Neural progenitor cell (in vitro differentiated cells): ENCODE measurements around the gene SPEF2. TPM values are rescaled to one million over a fixed set of nuclear protein-coding genes. Genes with fewer than 3 reads are reported as not detected.
"Not testable (repeated sequence)": the region's sequence is repeated elsewhere in the genome, so short reads cannot be mapped to it uniquely, and the experiment has no call there.

Experiments
- DNase-seq: peaks from one replicate; pipeline ENCODE4 v3.0.0-alpha.2; 2016; ENCODE audit warnings: low spot score
- H2AFZ ChIP-seq: fragments of 200-600 bp; sonication (generic); replicated peaks from 2 replicates; pipeline ENCODE4 v1.6.1; 2016; ENCODE audit warnings: antibody characterized with exemption
- H3F3A ChIP-seq: fragments of 200-600 bp; sonication (generic); 2 replicates; pipeline ENCODE4 v1.6.1; 2016; ENCODE audit warnings: antibody characterized with exemption, low read depth
- H3K27ac ChIP-seq: fragments of 200-600 bp; sonication (generic); 2 replicates; pipeline ENCODE4 v1.5.1; 2016; ENCODE audit warnings: mild to moderate bottlenecking
- H3K27me3 ChIP-seq: fragments of 200-600 bp; sonication (generic); 2 replicates; pipeline ENCODE4 v1.6.1; 2016; ENCODE audit warnings: mild to moderate bottlenecking, moderate library complexity
- H3K36me3 ChIP-seq: fragments of 200-600 bp; sonication (generic); 2 replicates; pipeline ENCODE4 v1.5.1; 2016
- H3K4me1 ChIP-seq: fragments of 200-600 bp; sonication (generic); 2 replicates; pipeline ENCODE4 v1.6.1; 2016; ENCODE audit warnings: mixed run types
- H3K4me2 ChIP-seq: fragments of 200-600 bp; sonication (generic); 2 replicates; pipeline ENCODE4 v1.6.1; 2016
- H3K4me3 ChIP-seq: fragments of 200-600 bp; sonication (generic); 2 replicates; pipeline ENCODE4 v1.5.1; 2016
- H3K79me2 ChIP-seq: fragments of 200-600 bp; sonication (generic); 2 replicates; pipeline ENCODE4 v1.6.1; 2016; ENCODE audit warnings: low read depth
- H3K9ac ChIP-seq: fragments of 200-600 bp; sonication (generic); 2 replicates; pipeline ENCODE4 v1.6.1; 2016
- H3K9me3 ChIP-seq: fragments of 200-600 bp; sonication (generic); 2 replicates; pipeline ENCODE4 v1.5.1; 2016; ENCODE audit warnings: low read depth
- H4K20me1 ChIP-seq: fragments of 200-600 bp; sonication (generic); 2 replicates; pipeline ENCODE4 v1.6.1; 2016; ENCODE audit warnings: low read depth
- H3K27ac Mint-ChIP-seq: 3 replicates; pipeline ENCODE4 v1.8.0; 2021; ENCODE audit warnings: mixed read lengths
- H3K27me3 Mint-ChIP-seq: 2 replicates; pipeline ENCODE4 v1.8.0; 2022; ENCODE audit warnings: low read depth, mild to moderate bottlenecking, inconsistent platforms, moderate library complexity, mixed read lengths; ENCODE audit not compliant: insufficient read depth
- H3K36me3 Mint-ChIP-seq: 3 replicates; pipeline ENCODE4 v1.8.0; 2021; ENCODE audit warnings: mixed read lengths
- H3K4me1 Mint-ChIP-seq: 3 replicates; pipeline ENCODE4 v1.8.0; 2021; ENCODE audit warnings: mixed read lengths
- H3K4me3 Mint-ChIP-seq: 3 replicates; pipeline ENCODE4 v1.8.0; 2021; ENCODE audit warnings: mild to moderate bottlenecking, moderate library complexity, mixed read lengths
- H3K9me3 Mint-ChIP-seq: 3 replicates; pipeline ENCODE4 v1.8.0; 2020; ENCODE audit warnings: mixed read lengths
- CTCF ChIP-seq: fragments of 200-600 bp; sonication (generic); IDR thresholded peaks from 2 replicates; pipeline ENCODE4 v1.5.1; 2017; ENCODE audit warnings: antibody characterized with exemption, mild to moderate bottlenecking
- EZH2 ChIP-seq: fragments of 200-600 bp; sonication (generic); IDR thresholded peaks from 2 replicates; pipeline ENCODE4 v1.6.1; 2017; ENCODE audit warnings: antibody characterized with exemption, mild to moderate bottlenecking, moderate library complexity
- EZH2phosphoT487 ChIP-seq: fragments of 200-600 bp; sonication (generic); IDR thresholded peaks from 2 replicates; pipeline ENCODE4 v1.6.1; 2017; ENCODE audit warnings: antibody characterized with exemption
- total RNA-seq: library from RNA; depleted of rRNA; stranded (reverse); fragments of >200 nt; gene quantifications from 2 replicates; pipeline ENCODE4 v1.2.3, GENCODE V29; 2015; ENCODE audit warnings: low replicate concordance

The SPEF2 gene
- total RNA-seq, 1 donor from 2014 or later = 5.8 TPM

GRCh38 chr5:35668319-35668718 is 50.7 kb downstream of the SPEF2 start:
- Histone ChIP-seq H3K4me2 (no peak overlapping the region), H3K9ac (no peak overlapping the region), H3K27me3 (no peaks in the 10 kb centered on the region), H3K27ac (no peak overlapping the region), H3K4me3 (no peak overlapping the region), H4K20me1 (no peaks in the 10 kb centered on the region), H3K4me1 (no peaks in the 10 kb centered on the region), H3K36me3 (no peaks in the 10 kb centered on the region), H3K9me3 (no peaks in the 10 kb centered on the region), H2AFZ (no peak overlapping the region), H3F3A (no peaks in the 10 kb centered on the region), H3K79me2 (no peaks in the 10 kb centered on the region)
- no peaks in the 10 kb centered on the region for H3K9me3 Mint-ChIP-seq
- no peak overlapping the region for H3K4me3 Mint-ChIP-seq
- no peak for TF ChIP-seq CTCF
- no peak for TF ChIP-seq EZH2
- no peak for TF ChIP-seq EZH2phosphoT487
- no peaks in the 10 kb centered on the region for H3K4me1 Mint-ChIP-seq
- no peak for DNase-seq
- H3K27me3 Mint-ChIP-seq = peaks cover 2% of the 10 kb centered on the region
- H3K36me3 Mint-ChIP-seq = no peaks in the 10 kb centered on the region
- H3K27ac Mint-ChIP-seq = no peak overlapping the region

- Mint-ChIP-seq H3K36me3 (no peaks in the 10 kb centered on the region), H3K4me1 (no peaks in the 10 kb centered on the region), H3K9me3 (no peaks in the 10 kb centered on the region), H3K27me3 (peaks cover 2% of the 10 kb centered on the region), H3K27ac (no peak overlapping the region), H3K4me3 (no peak overlapping the region)
- Histone ChIP-seq H2AFZ (no peak overlapping the region), H3K27me3 (no peaks in the 10 kb centered on the region), H3K36me3 (no peaks in the 10 kb centered on the region), H3K9me3 (no peaks in the 10 kb centered on the region), H3F3A (no peaks in the 10 kb centered on the region), H3K79me2 (no peaks in the 10 kb centered on the region), H3K4me3 (no peak overlapping the region), H3K4me1 (no peaks in the 10 kb centered on the region), H3K9ac (no peak overlapping the region), H3K27ac (no peak overlapping the region), H3K4me2 (no peak overlapping the region), H4K20me1 (no peaks in the 10 kb centered on the region)
- no peak for DNase-seq
- TF ChIP-seq EZH2phosphoT487 (no peak), CTCF (no peak), EZH2 (no peak)
Observed at GRCh38 chr5:35668794-35669193, 51.1 kb downstream of the SPEF2 start.

- no peaks in the 10 kb centered on the region for H3F3A ChIP-seq
- no peaks in the 10 kb centered on the region for H3K9me3 ChIP-seq
- no peak overlapping the region for H3K4me3 ChIP-seq
- H3K27ac Mint-ChIP-seq = no peak overlapping the region
- no peak for DNase-seq
- H2AFZ ChIP-seq = no peak overlapping the region
- no peak overlapping the region for H3K9ac ChIP-seq
- H3K4me3 Mint-ChIP-seq = no peak overlapping the region
- TF ChIP-seq CTCF = no peak
- no peak for TF ChIP-seq EZH2
- TF ChIP-seq EZH2phosphoT487 = no peak
- no peak overlapping the region for H3K27ac ChIP-seq
- no peaks in the 10 kb centered on the region for H3K4me1 ChIP-seq
- H4K20me1 ChIP-seq = no peaks in the 10 kb centered on the region
- H3K36me3 ChIP-seq = no peaks in the 10 kb centered on the region
- no peaks in the 10 kb centered on the region for H3K36me3 Mint-ChIP-seq
- no peaks in the 10 kb centered on the region for H3K79me2 ChIP-seq
- H3K27me3 ChIP-seq = no peaks in the 10 kb centered on the region
- no peaks in the 10 kb centered on the region for H3K9me3 Mint-ChIP-seq
- no peaks in the 10 kb centered on the region for H3K4me1 Mint-ChIP-seq
- H3K27me3 Mint-ChIP-seq = no peaks in the 10 kb centered on the region
- no peak overlapping the region for H3K4me2 ChIP-seq
Observed at GRCh38 chr5:35671541-35672295, 54.1 kb downstream of the SPEF2 start.

DNA sequence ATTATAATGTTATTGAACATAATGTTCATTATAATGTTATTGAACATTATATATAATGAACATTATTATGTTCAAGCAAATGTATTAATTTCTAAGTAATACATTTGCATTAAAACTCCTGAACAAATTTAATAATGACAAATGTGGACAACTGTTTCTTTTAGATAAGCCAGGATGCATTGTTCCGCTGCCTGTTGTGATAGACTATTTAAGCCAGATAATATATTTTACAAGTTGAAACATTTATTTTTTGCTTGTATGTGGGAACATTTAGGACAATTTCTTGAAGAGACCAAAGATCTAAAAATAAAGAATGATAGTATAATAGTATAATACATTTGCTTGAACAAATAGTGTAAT is 54.6 kb downstream of the SPEF2 start:
- H3K36me3 Mint-ChIP-seq, H3K9me3 Mint-ChIP-seq, H3K9me3 ChIP-seq, H3K27ac Mint-ChIP-seq, H3K4me1 ChIP-seq, DNase-seq, H3K27me3 ChIP-seq, H3K79me2 ChIP-seq, H2AFZ ChIP-seq, H3K36me3 ChIP-seq, H3K4me3 Mint-ChIP-seq, H3K4me2 ChIP-seq, H3K4me3 ChIP-seq, H3F3A ChIP-seq, H3K4me1 Mint-ChIP-seq, H4K20me1 ChIP-seq, H3K9ac ChIP-seq, H3K27ac ChIP-seq, H3K27me3 Mint-ChIP-seq: not testable (repeated sequence)
